ENCODE data around the gene ANKRD42.
"Not testable (repeated sequence)": the region's sequence is repeated elsewhere in the genome, so short reads cannot be mapped to it uniquely, and the experiment has no call there.

Gene ANKRD42

GRCh38 chr11:83256602-83257340 is 63.3 kb downstream of the ANKRD42 start:
- no peak for TF ChIP-seq CTCF (IDR thresholded peaks at IDR 0.05; ENCODE audit: low read depth, low read length)
- H3K4me3 ChIP-seq (ENCODE audit: low read depth, low read length): no peak overlapping the region

- no peak overlapping the region for H3K4me3 ChIP-seq (ENCODE audit: low read depth, low read length)
Measured at GRCh38 chr11:83257761-83258168, 64.3 kb downstream of the ANKRD42 start.

GRCh38 chr11:83259559-83259958 is 66.0 kb downstream of the ANKRD42 start:
- no peak for TF ChIP-seq CTCF (IDR thresholded peaks at IDR 0.05; ENCODE audit: low read depth, low read length)
- H3K4me3 ChIP-seq (ENCODE audit: low read depth, low read length): no peak overlapping the region

More at GRCh38 chr11:83257761-83258168, 64.3 kb downstream of the ANKRD42 start:
- TF ChIP-seq CTCF (IDR thresholded peaks at IDR 0.05; ENCODE audit: low read depth, low read length): no peak

GRCh38 chr11:83265331-83265730 is 71.8 kb downstream of the ANKRD42 start:
- TF ChIP-seq CTCF (IDR thresholded peaks at IDR 0.05; ENCODE audit: low read depth, low read length): no peak

GRCh38 chr11:83269080-83269479 is 75.6 kb downstream of the ANKRD42 start:
- H3K4me3 ChIP-seq (ENCODE audit: low read depth, low read length): not testable (repeated sequence)

More at GRCh38 chr11:83265331-83265730, 71.8 kb downstream of the ANKRD42 start:
- no peak overlapping the region for H3K4me3 ChIP-seq (ENCODE audit: low read depth, low read length)

GRCh38 chr11:83271734-83272133 is 78.2 kb downstream of the ANKRD42 start:
- H3K4me3 ChIP-seq (ENCODE audit: low read depth, low read length): not testable (repeated sequence)

- no peak for TF ChIP-seq CTCF (IDR thresholded peaks at IDR 0.05; ENCODE audit: low read depth, low read length)
- H3K4me3 ChIP-seq (ENCODE audit: low read depth, low read length): no peak overlapping the region
Measured at GRCh38 chr11:83272627-83273026, 79.1 kb downstream of the ANKRD42 start.

- no peak overlapping the region for H3K4me3 ChIP-seq (ENCODE audit: low read depth, low read length)
- TF ChIP-seq CTCF (IDR thresholded peaks at IDR 0.05; ENCODE audit: low read depth, low read length): no peak
Measured at GRCh38 chr11:83275888-83276641, 82.6 kb downstream of the ANKRD42 start.
